ENCODE measurements around the gene RTL9.
A peak's percentile ranks its signal among the peaks of the same experiment; 100 is the strongest.

The RTL9 gene

DNA sequence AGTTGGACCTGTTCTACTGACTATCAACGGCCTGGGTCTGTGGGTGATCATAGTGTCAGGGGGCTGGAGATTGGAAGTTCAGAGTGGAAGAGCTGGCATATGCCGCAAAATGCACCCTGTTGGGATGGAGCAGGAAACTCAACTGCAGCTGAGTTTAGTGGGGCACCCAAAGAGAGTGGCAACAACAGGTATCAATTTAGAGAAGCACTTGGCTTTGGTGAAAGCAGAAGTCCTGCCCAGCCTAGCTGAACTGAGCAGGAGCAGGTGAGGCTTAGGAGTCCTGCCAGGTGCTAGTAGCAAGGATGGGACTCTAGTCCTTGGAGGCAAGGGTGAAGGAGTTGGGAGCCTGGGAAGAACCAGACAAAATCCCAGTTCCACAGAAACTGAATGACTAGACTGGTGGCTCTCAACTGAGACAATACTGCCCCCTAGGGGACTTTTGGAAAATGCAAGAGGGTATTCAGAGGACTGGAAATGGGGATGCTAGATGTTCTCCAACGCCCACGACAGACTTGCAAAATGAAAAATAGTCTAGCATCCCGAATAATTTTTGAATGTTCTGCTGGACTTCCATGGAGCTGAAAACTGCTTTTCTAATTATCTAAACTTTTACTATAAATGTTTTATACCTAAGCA is 49.4 kb downstream of the RTL9 start:
- peak; percentile 31 for DNase-seq
